Peyer's patch (tissue), 4 donors: ENCODE data around the gene PTTG1IP.
A peak's percentile ranks its signal among the peaks of the same experiment; 100 is the strongest.

ENCODE experiments used
- CTCF ChIP-seq, 6 experiments: fragments of 450-650 bp in 4 of 6; fragments of 200-600 bp in 2 of 6; sonication (generic) in 1 of 6; IDR thresholded peaks; one replicate each; pipeline ENCODE4 v1.5.1; 2017 to 2019; ENCODE audit warnings: antibody characterized with exemption in 6 of 6, mild to moderate bottlenecking in 3 of 6, moderate library complexity in 1 of 6
- POLR2A ChIP-seq, 2 donors: fragments of 450-650 bp; IDR thresholded peaks; one replicate each; pipeline ENCODE4 v1.5.1; 2017; ENCODE audit warnings: antibody characterized with exemption in 2 of 2, mild to moderate bottlenecking in 2 of 2, moderate library complexity in 2 of 2

- peak in 1 of 2 donors; percentile 12 for TF ChIP-seq POLR2A (IDR thresholded peaks at IDR 0.05)
- TF ChIP-seq CTCF (IDR thresholded peaks at IDR 0.05): peak in 3 of 6 experiments; percentile 47 to 56 (median 53)
These were observed 4.8 kb upstream of the PTTG1IP start for GRCh38 chr21:44878053-44878982.
